Esophagus squamous epithelium (tissue), 4 donors: ENCODE measurements around the gene RARB.

Experiments
- POLR2A ChIP-seq, 4 donors: fragments of 450-650 bp; IDR thresholded peaks; one replicate each; pipeline ENCODE4 v1.6.1; 2017; ENCODE audit warnings: antibody characterized with exemption in 4 of 4, mild to moderate bottlenecking in 4 of 4, moderate library complexity in 3 of 4
- TF ChIP-seq, protein P1 (sequence below), 6 experiments: fragments of 450-650 bp in 4 of 6; fragments of 200-600 bp in 2 of 6; sonication (generic) in 2 of 6; IDR thresholded peaks; one replicate each; pipeline ENCODE4 v1.5.1; 2016 to 2019; ENCODE audit warnings: antibody characterized with exemption in 6 of 6, mild to moderate bottlenecking in 4 of 6, moderate library complexity in 4 of 6

DNA sequence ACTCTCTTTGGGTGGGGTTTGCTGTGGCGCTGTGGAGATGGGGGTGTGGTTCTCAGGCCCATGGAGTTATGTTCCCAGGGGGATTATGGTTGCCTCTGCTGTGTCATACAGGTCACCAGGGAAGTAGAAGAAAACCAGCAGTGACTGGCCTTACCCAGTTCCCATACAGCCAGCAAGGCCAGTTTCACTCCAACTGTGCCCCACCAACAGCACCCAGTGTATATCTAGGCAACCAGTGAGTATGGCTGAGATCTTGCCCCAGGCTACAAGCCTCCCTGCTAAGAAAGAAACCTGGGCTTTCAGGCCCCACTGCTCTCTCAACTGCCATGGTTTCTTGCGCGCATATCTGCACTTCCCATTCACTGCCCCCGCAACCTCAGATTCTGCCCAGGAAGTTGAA, 31.4 kb upstream of the RARB start:
- TF ChIP-seq, protein P1, sequence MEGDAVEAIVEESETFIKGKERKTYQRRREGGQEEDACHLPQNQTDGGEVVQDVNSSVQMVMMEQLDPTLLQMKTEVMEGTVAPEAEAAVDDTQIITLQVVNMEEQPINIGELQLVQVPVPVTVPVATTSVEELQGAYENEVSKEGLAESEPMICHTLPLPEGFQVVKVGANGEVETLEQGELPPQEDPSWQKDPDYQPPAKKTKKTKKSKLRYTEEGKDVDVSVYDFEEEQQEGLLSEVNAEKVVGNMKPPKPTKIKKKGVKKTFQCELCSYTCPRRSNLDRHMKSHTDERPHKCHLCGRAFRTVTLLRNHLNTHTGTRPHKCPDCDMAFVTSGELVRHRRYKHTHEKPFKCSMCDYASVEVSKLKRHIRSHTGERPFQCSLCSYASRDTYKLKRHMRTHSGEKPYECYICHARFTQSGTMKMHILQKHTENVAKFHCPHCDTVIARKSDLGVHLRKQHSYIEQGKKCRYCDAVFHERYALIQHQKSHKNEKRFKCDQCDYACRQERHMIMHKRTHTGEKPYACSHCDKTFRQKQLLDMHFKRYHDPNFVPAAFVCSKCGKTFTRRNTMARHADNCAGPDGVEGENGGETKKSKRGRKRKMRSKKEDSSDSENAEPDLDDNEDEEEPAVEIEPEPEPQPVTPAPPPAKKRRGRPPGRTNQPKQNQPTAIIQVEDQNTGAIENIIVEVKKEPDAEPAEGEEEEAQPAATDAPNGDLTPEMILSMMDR (IDR thresholded peaks at IDR 0.05), result no peak
- TF ChIP-seq POLR2A (IDR thresholded peaks at IDR 0.05), result no peak
